SU-DHL-6 (cell line): ENCODE measurements around the gene SNX30.
A peak's percentile ranks its signal among the peaks of the same experiment; 100 is the strongest.

ENCODE experiments used
- H2AFZ ChIP-seq: fragments of 200-600 bp; sonication (generic); 2 replicates; pipeline ENCODE4 v1.6.1; 2014; ENCODE audit warnings: low read depth, mild to moderate bottlenecking, moderate library complexity, mixed read lengths, antibody characterized with exemption, low read length; ENCODE audit not compliant: severe bottlenecking
- H3F3A ChIP-seq: fragments of 200-600 bp; shearing (Covaris generic); 2 replicates; pipeline ENCODE4 v1.6.0; 2016; ENCODE audit warnings: antibody characterized with exemption, mild to moderate bottlenecking; ENCODE audit not compliant: insufficient read depth
- H3K27ac ChIP-seq: fragments of 200-600 bp; sonication (generic); 2 replicates; pipeline ENCODE4 v1.5.1; 2016; ENCODE audit warnings: low read depth, mild to moderate bottlenecking, low read length, moderate library complexity, mixed read lengths
- H3K27me3 ChIP-seq: fragments of 200-600 bp; sonication (generic), shearing (Covaris generic); 2 replicates; pipeline ENCODE4 v1.6.0; 2014; ENCODE audit warnings: mild to moderate bottlenecking, low read length
- H3K36me3 ChIP-seq: fragments of 200-600 bp; sonication (generic); 2 replicates; pipeline ENCODE4 v1.6.1; 2014; ENCODE audit warnings: mild to moderate bottlenecking, low read length, mixed read lengths
- H3K4me2 ChIP-seq: fragments of 300-600, 200-600 bp; shearing (Covaris generic), sonication (generic); 2 replicates; pipeline ENCODE4 v1.6.0; 2014; ENCODE audit warnings: low read length, low read depth, mild to moderate bottlenecking; ENCODE audit not compliant: poor library complexity, severe bottlenecking
- H3K4me3 ChIP-seq: fragments of 200-600 bp; sonication (generic); 2 replicates; pipeline ENCODE4 v1.5.1; 2014; ENCODE audit warnings: antibody characterized with exemption, low read length, mild to moderate bottlenecking, mixed read lengths; ENCODE audit not compliant: insufficient read depth, poor library complexity, severe bottlenecking
- H3K79me2 ChIP-seq: fragments of 200-600 bp; sonication (generic); 2 replicates; pipeline ENCODE4 v1.6.1; 2014; ENCODE audit warnings: mild to moderate bottlenecking, low read length, moderate library complexity; ENCODE audit not compliant: insufficient read depth
- H3K9ac ChIP-seq: fragments of 200-600 bp; sonication (generic); 2 replicates; pipeline ENCODE4 v1.7.0; 2014; ENCODE audit warnings: mild to moderate bottlenecking, low read length
- H3K9me2 ChIP-seq: fragments of 200-600 bp; sonication (generic); replicated peaks from 2 replicates; pipeline ENCODE4 v1.6.1; 2014; ENCODE audit warnings: low read length; ENCODE audit not compliant: insufficient read depth
- H3K9me3 ChIP-seq: fragments of 200-600 bp; sonication (generic); 2 replicates; pipeline ENCODE4 v1.6.1; 2014; ENCODE audit warnings: low read length, mixed read lengths; ENCODE audit not compliant: insufficient read depth
- H4K20me1 ChIP-seq: fragments of 200-600 bp; sonication (generic); 2 replicates; pipeline ENCODE4 v1.6.1; 2014; ENCODE audit warnings: low read depth, mild to moderate bottlenecking, antibody characterized with exemption, low read length, moderate library complexity, mixed read lengths
- CTCF ChIP-seq: fragments of 200-600 bp; sonication (generic); IDR thresholded peaks from one replicate; pipeline ENCODE4 v1.5.1; 2017; ENCODE audit warnings: antibody characterized with exemption, mild to moderate bottlenecking, low read length, moderate library complexity; ENCODE audit not compliant: insufficient read depth, poor library complexity, severe bottlenecking
- EZH2phosphoT487 ChIP-seq: fragments of 200-600 bp; sonication (generic), shearing (Covaris generic); conservative IDR thresholded peaks from 2 replicates; pipeline ENCODE4 v1.6.1; 2018; ENCODE audit warnings: mild to moderate bottlenecking, antibody characterized with exemption, low read length, moderate library complexity, mixed read lengths

SNX30 gene

GRCh38 chr9:112917047-112917986 is 166.8 kb downstream of the SNX30 start:
- Histone ChIP-seq H3K79me2 (no peaks in the 10 kb centered on the region), H3K9me2 (no peaks in the 10 kb centered on the region), H4K20me1 (no peaks in the 10 kb centered on the region), H3K4me3 (no peak overlapping the region), H3K4me2 (no peak overlapping the region), H3K36me3 (no peaks in the 10 kb centered on the region), H3K9ac (no peak overlapping the region), H3K27ac (no peak overlapping the region), H2AFZ (no peak overlapping the region), H3K9me3 (no peaks in the 10 kb centered on the region), H3F3A (no peaks in the 10 kb centered on the region), H3K27me3 (no peaks in the 10 kb centered on the region)
- TF ChIP-seq EZH2phosphoT487 (no peak), CTCF (no peak)

- H2AFZ ChIP-seq: no peak overlapping the region
These were observed 167.4 kb downstream of the SNX30 start for GRCh38 chr9:112917987-112918362.

GRCh38 chr9:112921549-112921948 is 171.0 kb downstream of the SNX30 start:
- TF ChIP-seq CTCF (peak; percentile 45), EZH2phosphoT487 (no peak)
- Histone ChIP-seq H3K27me3 (no peaks in the 10 kb centered on the region), H3K4me3 (no peak overlapping the region), H4K20me1 (no peaks in the 10 kb centered on the region), H3K79me2 (no peaks in the 10 kb centered on the region), H3F3A (no peaks in the 10 kb centered on the region), H3K9ac (no peak overlapping the region), H2AFZ (no peak overlapping the region), H3K9me2 (no peaks in the 10 kb centered on the region), H3K36me3 (no peaks in the 10 kb centered on the region), H3K27ac (no peak overlapping the region), H3K4me2 (no peak overlapping the region), H3K9me3 (no peaks in the 10 kb centered on the region)

More at GRCh38 chr9:112917987-112918362, 167.4 kb downstream of the SNX30 start:
- H3K9me3 ChIP-seq: no peaks in the 10 kb centered on the region
- no peaks in the 10 kb centered on the region for H3K27me3 ChIP-seq
- H3K79me2 ChIP-seq: no peaks in the 10 kb centered on the region
- TF ChIP-seq CTCF (no peak), EZH2phosphoT487 (no peak)
- H3K9ac ChIP-seq: no peak overlapping the region
- no peak overlapping the region for H3K4me2 ChIP-seq
- H3K4me3 ChIP-seq: no peak overlapping the region
- no peaks in the 10 kb centered on the region for H4K20me1 ChIP-seq
- H3F3A ChIP-seq: no peaks in the 10 kb centered on the region
- no peaks in the 10 kb centered on the region for H3K9me2 ChIP-seq
- H3K36me3 ChIP-seq: no peaks in the 10 kb centered on the region
- H3K27ac ChIP-seq: no peak overlapping the region
